ENCODE measurements around the gene AQP1.

- TF ChIP-seq CTCF (conservative IDR thresholded peaks at IDR 0.05; ENCODE audit: low read depth, low read length) (no peak), EZH2 (IDR thresholded peaks at IDR 0.05; ENCODE audit: borderline replicate concordance, low read depth, low read length, poor library complexity, severe bottlenecking) (no peak)
Observed at GRCh38 chr7:30884881-30885280, 26.8 kb upstream of the AQP1 start.
